Measurements from ENCODE around the gene LRRC17.

Gene LRRC17

GRCh38 chr7:102988631-102989560 lies 76.1 kb downstream of the LRRC17 start:
- ATAC-seq (no peak), DNase-seq (no peak)

DNA sequence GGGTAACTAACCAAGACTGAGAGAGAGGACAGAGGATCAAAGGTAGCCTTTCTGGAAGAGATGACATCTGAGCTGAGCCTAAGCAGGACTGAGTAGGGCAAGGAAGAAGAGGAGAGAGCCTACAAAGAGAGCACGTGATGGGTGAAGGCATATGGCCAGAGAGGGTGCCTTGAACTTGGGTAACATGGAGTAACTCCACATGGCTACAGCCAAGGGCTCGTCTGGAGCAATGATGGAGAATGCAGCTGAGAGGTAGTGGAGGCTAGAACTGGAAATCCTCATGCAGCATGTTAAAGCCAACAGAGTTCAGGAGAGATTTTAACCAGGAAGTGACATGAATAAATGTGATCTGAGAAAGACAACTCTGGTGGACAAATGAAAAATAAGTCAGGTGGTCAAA lies 77.8 kb downstream of the LRRC17 start:
- ATAC-seq, result no peak
- DNase-seq, result no peak

- no peak for ATAC-seq
- no peak for DNase-seq
Measured at GRCh38 chr7:102991077-102991539, 78.3 kb downstream of the LRRC17 start.

DNA sequence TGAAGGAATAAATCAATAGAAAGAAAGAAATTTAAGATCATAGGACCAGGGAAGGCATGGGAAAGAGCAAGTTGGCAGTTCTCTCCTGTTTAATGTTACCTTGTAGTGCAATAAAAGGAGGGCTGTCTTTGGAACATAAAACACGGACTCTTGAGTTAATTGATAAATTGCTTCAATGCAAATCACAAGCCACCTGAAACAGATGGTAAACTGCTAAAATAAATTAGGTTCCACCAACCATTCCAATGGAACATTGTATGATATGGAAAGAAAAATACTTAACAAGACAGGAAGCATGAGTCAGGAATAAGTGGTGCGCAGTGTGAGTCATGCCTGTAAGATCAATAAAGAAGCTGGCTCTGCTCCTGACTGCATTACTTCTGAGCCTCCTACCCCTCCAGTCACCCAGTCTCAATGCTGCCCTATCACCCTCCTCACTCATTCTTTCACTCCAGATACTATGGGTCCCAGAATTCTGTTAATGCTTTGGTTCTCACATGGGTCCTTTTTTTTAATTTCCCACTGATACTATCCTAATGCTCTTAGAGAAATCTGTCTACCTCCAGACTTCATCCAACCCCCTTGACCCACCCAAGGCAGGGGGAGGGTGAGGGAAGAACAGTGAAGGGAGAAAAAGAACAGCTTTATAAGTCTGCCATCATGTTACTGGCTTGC lies 78.9 kb downstream of the LRRC17 start:
- DNase-seq, result no peak
- ATAC-seq, result peak; percentile 88

GRCh38 chr7:102992509-102992937 lies 79.7 kb downstream of the LRRC17 start:
- DNase-seq, result no peak
- ATAC-seq, result no peak

GRCh38 chr7:102992938-102993717 lies 80.3 kb downstream of the LRRC17 start:
- DNase-seq, result no peak
- no peak for ATAC-seq

DNA sequence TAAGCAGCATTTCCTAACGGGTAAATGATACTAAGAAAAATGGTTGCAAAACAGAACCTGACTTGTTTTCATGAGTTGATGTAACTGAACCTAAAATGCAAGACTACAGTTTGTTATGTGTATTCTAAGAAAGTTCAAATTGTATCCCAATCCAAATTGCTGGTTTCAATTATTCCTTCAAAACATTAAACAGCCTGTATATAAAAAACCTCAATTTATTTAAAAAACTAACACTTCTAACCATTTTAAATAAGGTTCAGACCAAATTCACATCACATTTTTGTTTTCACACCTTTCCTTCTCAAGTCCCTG lies 80.9 kb downstream of the LRRC17 start:
- ATAC-seq (no peak), DNase-seq (no peak)

- ATAC-seq (no peak), DNase-seq (no peak)
Measured at GRCh38 chr7:102994567-102994966, 81.8 kb downstream of the LRRC17 start.
